MM.1S (cell line): Measurements from ENCODE around the gene CABS1.

Source experiments
- DNase-seq: peaks from one replicate; pipeline ENCODE4 v3.0.0-alpha.2; 2015
- H2AFZ ChIP-seq: fragments of 300-600 bp; sonication (generic); 2 replicates; pipeline ENCODE4 v1.6.0; 2016; ENCODE audit warnings: antibody characterized with exemption, low read length
- H3F3A ChIP-seq: fragments of 300-600 bp; sonication (generic); 2 replicates; pipeline ENCODE4 v1.6.1; 2016; ENCODE audit warnings: mild to moderate bottlenecking, antibody characterized with exemption, low read length, moderate library complexity, mixed read lengths; ENCODE audit not compliant: insufficient read depth
- H3K27ac ChIP-seq: fragments of 300-600 bp; sonication (generic); 2 replicates; pipeline ENCODE4 v1.5.1; 2016; ENCODE audit warnings: mild to moderate bottlenecking, low read length
- H3K27me3 ChIP-seq: fragments of 300-600 bp; sonication (generic); replicated peaks from 2 replicates; pipeline ENCODE4 v1.6.0; 2016; ENCODE audit warnings: low read length; ENCODE audit not compliant: insufficient read depth
- H3K36me3 ChIP-seq: fragments of 300-600 bp; sonication (generic); replicated peaks from 2 replicates; pipeline ENCODE4 v1.6.1; 2016; ENCODE audit warnings: mild to moderate bottlenecking, low read length, mixed read lengths; ENCODE audit not compliant: insufficient read depth
- H3K4me1 ChIP-seq: fragments of 300-600 bp; sonication (generic); 2 replicates; pipeline ENCODE4 v1.6.1; 2016; ENCODE audit warnings: low read length, mixed read lengths
- H3K4me2 ChIP-seq: fragments of 300-600 bp; sonication (generic); 2 replicates; pipeline ENCODE4 v1.6.0; 2016; ENCODE audit warnings: low read depth, low read length
- H3K4me3 ChIP-seq: fragments of 300-600 bp; sonication (generic); 2 replicates; pipeline ENCODE4 v1.5.1; 2016; ENCODE audit warnings: low read length, mixed read lengths
- H3K79me2 ChIP-seq: fragments of 300-600 bp; sonication (generic); 2 replicates; pipeline ENCODE4 v1.6.1; 2016; ENCODE audit warnings: mixed run types, low read length, mixed read lengths
- H3K9ac ChIP-seq: fragments of 300-600 bp; sonication (generic); 2 replicates; pipeline ENCODE4 v1.6.1; 2016; ENCODE audit warnings: low read length, mixed read lengths
- H3K9me2 ChIP-seq: fragments of 300-600 bp; sonication (generic); replicated peaks from 2 replicates; pipeline ENCODE4 v1.6.1; 2016; ENCODE audit warnings: mild to moderate bottlenecking, low read length, mixed read lengths; ENCODE audit not compliant: insufficient read depth
- H3K9me3 ChIP-seq: fragments of 300-600 bp; sonication (generic); replicated peaks from 2 replicates; pipeline ENCODE4 v1.6.1; 2016; ENCODE audit warnings: mild to moderate bottlenecking, low read length, mixed read lengths; ENCODE audit not compliant: insufficient read depth
- H4K20me1 ChIP-seq: fragments of 300-600 bp; sonication (generic); 2 replicates; pipeline ENCODE4 v1.6.1; 2016; ENCODE audit warnings: mild to moderate bottlenecking, low read length, moderate library complexity, mixed read lengths; ENCODE audit not compliant: insufficient read depth
- EZH2 ChIP-seq: fragments of 300-600 bp; sonication (generic); optimal IDR thresholded peaks from 2 replicates; pipeline ENCODE3; 2017; ENCODE audit warnings: low read depth, mild to moderate bottlenecking, antibody characterized with exemption, low read length, mixed read lengths
- EZH2phosphoT487 ChIP-seq: fragments of 300-600 bp; sonication (generic); IDR thresholded peaks from 2 replicates; pipeline ENCODE4 v1.6.1; 2018; ENCODE audit warnings: antibody characterized with exemption, low read length
- TF ChIP-seq, protein P1 (sequence below): fragments of 300-600 bp; sonication (generic); IDR thresholded peaks from 2 replicates; pipeline ENCODE4 v1.5.1; 2016; ENCODE audit warnings: antibody characterized with exemption, low read length, mixed read lengths

Gene CABS1

DNA sequence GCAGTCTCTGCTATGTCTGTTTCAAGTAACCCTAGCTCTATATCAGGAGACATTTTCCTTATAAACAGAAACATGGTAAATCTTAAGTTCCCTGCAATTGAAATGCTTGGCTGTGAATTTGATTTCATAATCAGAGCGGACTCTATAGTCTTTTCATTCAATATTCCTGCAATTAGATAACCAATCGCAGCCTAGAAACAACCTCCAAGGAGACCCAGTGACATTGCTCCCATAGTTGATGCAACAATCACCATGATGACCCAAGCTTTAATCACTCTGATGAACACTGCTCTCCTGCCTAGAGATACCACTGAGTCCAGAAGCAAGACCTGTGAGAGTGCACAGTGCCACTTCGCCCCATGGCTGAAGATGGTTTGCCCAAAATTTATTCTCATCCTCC, at the start of gene CABS1:
TSS of gene CABS1 (plus strand) at position 301 of the 400 bp plus-strand sequence. CDS start at position 360, 59 bp downstream.
- H4K20me1 ChIP-seq: no peaks in the 10 kb centered on the region
- H3K9ac ChIP-seq: no peak within 1 kb of the TSS
- no peaks in the 10 kb centered on the region for H3K9me2 ChIP-seq
- no peaks in the 10 kb centered on the region for H3K4me1 ChIP-seq
- TF ChIP-seq EZH2phosphoT487: no peak
- no peak for TF ChIP-seq EZH2
- TF ChIP-seq, protein P1, sequence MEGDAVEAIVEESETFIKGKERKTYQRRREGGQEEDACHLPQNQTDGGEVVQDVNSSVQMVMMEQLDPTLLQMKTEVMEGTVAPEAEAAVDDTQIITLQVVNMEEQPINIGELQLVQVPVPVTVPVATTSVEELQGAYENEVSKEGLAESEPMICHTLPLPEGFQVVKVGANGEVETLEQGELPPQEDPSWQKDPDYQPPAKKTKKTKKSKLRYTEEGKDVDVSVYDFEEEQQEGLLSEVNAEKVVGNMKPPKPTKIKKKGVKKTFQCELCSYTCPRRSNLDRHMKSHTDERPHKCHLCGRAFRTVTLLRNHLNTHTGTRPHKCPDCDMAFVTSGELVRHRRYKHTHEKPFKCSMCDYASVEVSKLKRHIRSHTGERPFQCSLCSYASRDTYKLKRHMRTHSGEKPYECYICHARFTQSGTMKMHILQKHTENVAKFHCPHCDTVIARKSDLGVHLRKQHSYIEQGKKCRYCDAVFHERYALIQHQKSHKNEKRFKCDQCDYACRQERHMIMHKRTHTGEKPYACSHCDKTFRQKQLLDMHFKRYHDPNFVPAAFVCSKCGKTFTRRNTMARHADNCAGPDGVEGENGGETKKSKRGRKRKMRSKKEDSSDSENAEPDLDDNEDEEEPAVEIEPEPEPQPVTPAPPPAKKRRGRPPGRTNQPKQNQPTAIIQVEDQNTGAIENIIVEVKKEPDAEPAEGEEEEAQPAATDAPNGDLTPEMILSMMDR: no peak
- H3K27ac ChIP-seq: no peak within 1 kb of the TSS
- H3F3A ChIP-seq: no peaks in the 10 kb centered on the region
- no peaks in the 10 kb centered on the region for H3K79me2 ChIP-seq
- H2AFZ ChIP-seq: no peak within 1 kb of the TSS
- DNase-seq: no peak
- no peaks in the 10 kb centered on the region for H3K9me3 ChIP-seq
- no peak within 1 kb of the TSS for H3K4me3 ChIP-seq
- H3K27me3 ChIP-seq: no peaks in the 10 kb centered on the region
- H3K36me3 ChIP-seq: no peaks in the 10 kb centered on the region
- H3K4me2 ChIP-seq: no peak within 1 kb of the TSS

DNA sequence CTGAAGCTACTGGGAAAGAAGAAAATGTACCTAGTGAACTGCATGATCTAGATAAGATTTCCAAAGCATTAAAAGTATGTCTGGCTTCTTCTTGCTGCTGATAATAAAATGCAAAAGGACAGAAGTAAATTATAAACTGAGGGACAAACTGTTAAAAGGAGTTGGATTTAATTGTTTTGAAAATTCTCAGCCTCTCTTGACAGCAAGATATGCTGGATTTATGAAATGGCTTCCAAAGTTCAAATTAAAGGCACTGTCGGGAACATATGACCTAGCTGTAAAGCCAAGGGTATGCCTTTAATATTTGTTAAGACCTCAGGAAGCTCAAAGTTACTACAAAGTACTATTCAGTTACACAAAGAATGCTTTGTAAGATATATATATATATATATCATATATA, 46.1 kb upstream of the CABS1 start:
- Histone ChIP-seq H3K4me3 (no peak overlapping the region), H3K79me2 (no peaks in the 10 kb centered on the region), H3K9me2 (no peaks in the 10 kb centered on the region), H3F3A (no peaks in the 10 kb centered on the region), H4K20me1 (no peaks in the 10 kb centered on the region), H3K27me3 (no peaks in the 10 kb centered on the region), H3K4me1 (peaks cover 9% of the 10 kb centered on the region; the same call in 1 of the 2 replicates), H2AFZ (no peak overlapping the region), H3K9ac (no peak overlapping the region), H3K36me3 (no peaks in the 10 kb centered on the region), H3K4me2 (no peak overlapping the region), H3K27ac (no peak overlapping the region), H3K9me3 (no peaks in the 10 kb centered on the region)
- no peak for DNase-seq
- TF ChIP-seq, protein P1: no peak
- TF ChIP-seq EZH2phosphoT487: no peak
- no peak for TF ChIP-seq EZH2

DNA sequence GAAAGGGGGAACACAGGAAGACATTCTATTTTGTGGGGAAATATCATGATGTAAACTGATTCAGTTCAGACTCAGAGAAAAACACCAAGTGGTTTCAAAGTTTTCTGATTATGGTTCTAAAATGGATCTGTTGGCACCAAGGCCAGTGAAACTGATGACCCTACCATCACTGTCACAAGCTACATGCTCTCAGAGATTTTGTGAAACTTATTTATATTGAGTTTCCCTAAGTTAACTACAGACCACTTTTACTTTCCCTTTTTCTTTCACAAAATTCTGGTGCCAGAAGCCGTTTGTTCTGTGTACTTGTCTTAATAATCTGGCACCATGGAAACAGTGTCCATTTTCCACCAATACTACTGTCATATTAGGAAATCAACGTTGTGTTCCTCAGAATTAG, 43.4 kb upstream of the CABS1 start:
- Histone ChIP-seq H3K4me1 (peaks cover 23% of the 10 kb centered on the region), H3K27ac (no peak overlapping the region), H2AFZ (no peak overlapping the region), H3F3A (no peaks in the 10 kb centered on the region), H4K20me1 (no peaks in the 10 kb centered on the region), H3K9ac (no peak overlapping the region), H3K27me3 (no peaks in the 10 kb centered on the region), H3K79me2 (no peaks in the 10 kb centered on the region), H3K36me3 (no peaks in the 10 kb centered on the region), H3K4me2 (peak overlapping the region; percentile 36), H3K9me2 (no peaks in the 10 kb centered on the region), H3K4me3 (no peak overlapping the region), H3K9me3 (no peaks in the 10 kb centered on the region)
- DNase-seq: peak; percentile 55
- no peak for TF ChIP-seq EZH2phosphoT487
- TF ChIP-seq, protein P1: no peak
